ENCODE measurements around the gene MTHFR.

Gene MTHFR

DNA sequence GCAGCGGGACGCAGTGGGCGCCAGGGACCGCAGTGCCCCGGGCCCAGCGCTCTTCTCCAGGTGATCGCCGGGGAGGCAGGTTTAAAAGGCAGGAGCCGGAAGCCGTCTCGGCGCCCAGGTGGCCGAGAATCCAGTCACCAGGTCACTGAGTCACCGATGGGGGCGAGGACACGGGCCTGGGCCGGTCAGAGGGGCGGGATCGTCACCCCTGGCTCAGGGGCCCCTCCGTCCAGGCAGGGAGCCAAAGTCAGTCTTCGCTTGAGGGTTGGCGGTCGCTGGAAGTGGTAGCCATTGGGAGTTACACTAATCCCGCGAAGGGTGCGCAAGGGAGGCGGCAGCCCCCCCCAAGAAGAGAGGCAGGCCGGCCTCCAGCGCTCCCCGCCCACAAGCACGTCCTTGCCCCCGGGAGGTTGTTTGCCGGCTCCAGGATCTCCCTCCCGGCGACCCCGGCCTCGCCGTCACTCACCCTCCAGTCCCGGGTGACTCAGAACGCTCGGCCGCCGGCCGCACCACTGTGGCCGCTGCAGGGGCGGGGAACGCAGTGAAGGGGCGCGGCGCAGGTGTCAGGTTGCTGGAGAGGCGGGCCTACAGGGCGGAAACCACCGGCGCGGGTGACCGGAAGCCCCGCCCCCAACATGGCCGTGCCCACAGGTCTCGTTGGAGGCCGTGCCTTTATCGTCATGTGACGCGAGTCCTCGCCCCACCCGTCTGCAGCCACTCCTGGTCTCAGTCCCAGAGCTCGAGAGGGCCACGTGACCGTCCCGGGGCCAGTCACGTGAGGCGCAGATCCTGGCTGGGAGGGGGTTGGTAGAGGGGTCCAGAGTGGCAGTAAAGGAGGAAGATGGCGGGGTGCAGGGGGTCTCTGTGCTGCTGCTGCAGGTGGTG lies at the start of gene MTHFR, which contains the start of gene CLCN6:
Gene MTHFR, minus strand, starts transcription at position 543 of the 885 bp plus-strand sequence. CDS start 2,848 bp downstream, outside the sequence.
Gene CLCN6, plus strand, starts transcription at position 770 of the 885 bp plus-strand sequence. Its CDS starts 72 bp downstream, at position 842.
- peak within 1 kb of the TSS; percentile 93 for H3K4me3 ChIP-seq (ENCODE audit: low read length)
- TF ChIP-seq, protein P1, sequence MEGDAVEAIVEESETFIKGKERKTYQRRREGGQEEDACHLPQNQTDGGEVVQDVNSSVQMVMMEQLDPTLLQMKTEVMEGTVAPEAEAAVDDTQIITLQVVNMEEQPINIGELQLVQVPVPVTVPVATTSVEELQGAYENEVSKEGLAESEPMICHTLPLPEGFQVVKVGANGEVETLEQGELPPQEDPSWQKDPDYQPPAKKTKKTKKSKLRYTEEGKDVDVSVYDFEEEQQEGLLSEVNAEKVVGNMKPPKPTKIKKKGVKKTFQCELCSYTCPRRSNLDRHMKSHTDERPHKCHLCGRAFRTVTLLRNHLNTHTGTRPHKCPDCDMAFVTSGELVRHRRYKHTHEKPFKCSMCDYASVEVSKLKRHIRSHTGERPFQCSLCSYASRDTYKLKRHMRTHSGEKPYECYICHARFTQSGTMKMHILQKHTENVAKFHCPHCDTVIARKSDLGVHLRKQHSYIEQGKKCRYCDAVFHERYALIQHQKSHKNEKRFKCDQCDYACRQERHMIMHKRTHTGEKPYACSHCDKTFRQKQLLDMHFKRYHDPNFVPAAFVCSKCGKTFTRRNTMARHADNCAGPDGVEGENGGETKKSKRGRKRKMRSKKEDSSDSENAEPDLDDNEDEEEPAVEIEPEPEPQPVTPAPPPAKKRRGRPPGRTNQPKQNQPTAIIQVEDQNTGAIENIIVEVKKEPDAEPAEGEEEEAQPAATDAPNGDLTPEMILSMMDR (conservative IDR thresholded peaks at IDR 0.05; ENCODE audit: low read length) = no peak
- DNase-seq (ENCODE audit: low read depth) = peak; percentile 99

DNA sequence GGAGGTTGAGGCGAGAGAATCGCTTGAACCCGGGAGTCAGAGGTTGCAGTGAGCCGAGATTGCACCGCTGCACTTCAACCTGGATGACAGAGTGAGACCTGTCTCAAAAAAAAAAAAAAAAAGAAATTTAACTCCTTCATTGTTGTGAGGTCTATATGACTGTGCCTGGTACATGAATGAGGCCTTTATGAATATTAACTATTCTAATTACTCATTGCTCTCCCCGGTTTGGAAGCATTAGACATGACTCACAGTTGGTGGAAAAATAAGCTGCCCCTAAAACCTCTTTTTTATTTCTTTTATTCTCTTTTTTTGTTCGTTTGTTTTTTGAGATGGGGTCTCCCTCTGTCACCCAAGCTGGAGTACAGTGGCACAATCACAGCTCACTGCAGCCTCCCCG lies 49.7 kb upstream of the MTHFR start:
- DNase-seq (ENCODE audit: low read depth) = no peak
- TF ChIP-seq, protein P1 (conservative IDR thresholded peaks at IDR 0.05; ENCODE audit: low read length) = no peak
- no peak overlapping the region for H3K4me3 ChIP-seq (ENCODE audit: low read length)

DNA sequence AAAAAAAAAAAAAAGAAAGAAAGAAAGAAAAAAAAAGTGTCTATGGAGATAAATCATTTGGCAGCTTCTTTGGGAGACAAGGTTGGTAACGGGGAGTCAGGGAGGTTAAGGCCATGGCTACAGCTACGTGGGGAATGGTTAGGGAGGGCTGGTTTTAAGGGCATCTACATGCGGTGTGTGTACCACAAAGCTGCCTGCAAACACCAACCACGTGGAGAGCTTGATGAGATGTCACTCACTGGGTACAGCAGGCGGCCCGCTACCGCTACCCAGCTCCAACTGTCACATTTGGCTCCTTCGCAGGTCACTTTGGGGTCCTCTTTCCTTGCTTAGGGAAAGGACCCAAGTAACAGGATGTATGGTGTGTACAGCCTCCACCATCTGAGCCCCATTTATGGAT lies 48.8 kb upstream of the MTHFR start:
- TF ChIP-seq, protein P1 (conservative IDR thresholded peaks at IDR 0.05; ENCODE audit: low read length) = no peak
- DNase-seq (ENCODE audit: low read depth) = no peak

DNA sequence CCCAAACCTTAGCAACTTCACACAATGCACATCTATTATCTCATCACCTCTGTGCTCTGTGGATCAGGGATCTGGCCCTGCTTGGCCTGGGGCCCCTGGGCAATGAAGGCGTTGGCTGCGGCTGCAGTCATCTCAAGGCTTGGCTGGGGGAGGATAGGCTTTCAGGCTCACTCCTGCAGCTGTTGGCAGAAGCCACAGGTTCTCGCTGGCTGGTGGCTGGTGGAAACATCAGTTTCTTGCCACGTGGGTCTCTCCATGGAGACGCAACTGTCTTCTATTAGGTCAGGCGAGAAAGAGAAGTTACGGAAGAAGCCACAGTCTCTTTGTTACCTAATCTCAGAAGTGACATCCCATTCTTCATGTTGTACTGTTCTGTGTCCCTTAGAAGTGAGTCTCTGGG lies 45.4 kb upstream of the MTHFR start:
- H3K4me3 ChIP-seq (ENCODE audit: low read length) = no peak overlapping the region
- TF ChIP-seq, protein P1 (conservative IDR thresholded peaks at IDR 0.05; ENCODE audit: low read length) = no peak
- DNase-seq (ENCODE audit: low read depth) = peak; percentile 8

More for the DNA sequence above, 48.8 kb upstream of the MTHFR start:
- no peak overlapping the region for H3K4me3 ChIP-seq (ENCODE audit: low read length)

DNA sequence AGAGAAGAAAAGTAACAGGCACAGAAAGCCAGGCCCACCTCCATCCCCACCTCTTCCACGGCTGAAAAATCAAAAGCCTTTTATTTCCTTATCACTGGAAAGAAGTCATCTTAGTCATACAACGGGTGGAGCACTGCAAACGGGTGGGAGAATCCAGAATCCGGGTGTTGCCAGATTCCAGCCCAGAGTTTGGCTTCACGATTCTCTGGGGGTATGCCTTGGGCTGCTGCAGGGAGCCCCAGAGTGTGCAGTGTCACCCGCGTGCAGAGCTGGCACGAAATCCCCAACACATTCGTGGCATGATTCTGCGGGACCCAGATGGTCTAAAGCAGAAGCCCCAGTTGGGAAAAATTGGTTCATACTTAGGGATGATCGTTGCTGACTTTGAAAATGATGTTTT lies 44.4 kb upstream of the MTHFR start:
- DNase-seq (ENCODE audit: low read depth) = no peak
- no peak overlapping the region for H3K4me3 ChIP-seq (ENCODE audit: low read length)
- TF ChIP-seq, protein P1 (conservative IDR thresholded peaks at IDR 0.05; ENCODE audit: low read length) = no peak

DNA sequence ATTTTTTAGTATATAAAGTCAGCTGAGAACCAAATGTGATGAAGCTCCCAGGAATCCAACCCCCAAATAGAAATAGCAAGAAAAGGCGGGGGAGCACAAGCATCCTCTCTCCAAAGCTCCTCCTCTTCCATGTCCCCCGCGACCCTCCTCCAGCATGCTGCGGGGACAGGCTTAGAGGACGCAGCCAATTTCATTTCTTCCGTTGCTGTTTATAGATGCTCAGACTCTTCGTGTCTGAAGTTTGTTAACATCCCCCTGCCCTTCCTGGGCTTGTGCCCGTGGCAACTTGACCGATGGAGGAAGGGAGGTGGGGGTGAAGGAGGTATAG lies 42.6 kb upstream of the MTHFR start:
- TF ChIP-seq, protein P1 (conservative IDR thresholded peaks at IDR 0.05; ENCODE audit: low read length) = no peak
- DNase-seq (ENCODE audit: low read depth) = no peak
- no peak overlapping the region for H3K4me3 ChIP-seq (ENCODE audit: low read length)
